ENCODE measurements around the gene RAB3GAP2. TPM values are rescaled to one million over a fixed set of nuclear protein-coding genes. Genes with fewer than 3 reads are reported as not detected.
"Not testable (repeated sequence)": the region's sequence is repeated elsewhere in the genome, so short reads cannot be mapped to it uniquely, and the experiment has no call there.

The RAB3GAP2 gene
- total and polyA plus RNA-seq, 2 donors from 2014 or later = 7.6 to 38.1 TPM

DNA sequence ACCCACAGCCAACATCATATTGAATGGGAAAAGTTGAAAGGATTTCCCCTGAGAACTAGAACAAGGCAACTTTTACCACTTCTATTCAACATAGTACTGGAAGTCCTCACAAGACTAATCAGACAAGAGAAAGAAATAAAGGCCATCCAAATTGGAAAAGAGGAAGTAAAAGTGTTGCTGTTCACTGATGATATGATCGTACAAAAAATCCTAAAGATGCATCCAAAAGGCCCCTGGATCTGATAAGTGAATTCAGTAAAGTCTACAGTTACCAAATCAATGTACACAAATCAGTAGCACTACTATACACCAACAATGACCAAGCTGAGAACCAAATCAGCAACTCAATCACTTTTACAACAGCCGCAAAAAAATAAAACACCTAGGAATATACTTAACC is 28.3 kb downstream of the RAB3GAP2 start:
- FAIRE-seq (no peak), DNase-seq (no peak)
- intact Hi-C loops (cut with DNase I) = no loop called here
- Histone ChIP-seq H3K27me3 (ENCODE audit: control insufficient read depth, insufficient read depth, low read length) (no peaks in the 10 kb centered on the region), H3K4me1 (ENCODE audit: control insufficient read depth in 2 of 3, insufficient read depth in 2 of 3, low read depth in 1 of 3, low read length in 3 of 3) (no peaks in the 10 kb centered on the region), H3K36me3 (ENCODE audit: control insufficient read depth in 2 of 3, insufficient read depth in 3 of 3, low read length in 3 of 3) (peaks cover 0 to 2% (median 0%) of the 10 kb centered on the region in 3 donors), H3K4me3 (ENCODE audit: low read length in 3 of 3) (no peak overlapping the region), H3K9me3 (ENCODE audit: control insufficient read depth in 2 of 3, insufficient read depth in 1 of 3, low read length in 3 of 3) (no peaks in the 10 kb centered on the region), H3K9ac (ENCODE audit: low read length in 3 of 3) (no peak overlapping the region), H3K27ac (ENCODE audit: low read depth in 2 of 2, low read length in 2 of 2) (no peak overlapping the region)
- TF ChIP-seq, protein P1, sequence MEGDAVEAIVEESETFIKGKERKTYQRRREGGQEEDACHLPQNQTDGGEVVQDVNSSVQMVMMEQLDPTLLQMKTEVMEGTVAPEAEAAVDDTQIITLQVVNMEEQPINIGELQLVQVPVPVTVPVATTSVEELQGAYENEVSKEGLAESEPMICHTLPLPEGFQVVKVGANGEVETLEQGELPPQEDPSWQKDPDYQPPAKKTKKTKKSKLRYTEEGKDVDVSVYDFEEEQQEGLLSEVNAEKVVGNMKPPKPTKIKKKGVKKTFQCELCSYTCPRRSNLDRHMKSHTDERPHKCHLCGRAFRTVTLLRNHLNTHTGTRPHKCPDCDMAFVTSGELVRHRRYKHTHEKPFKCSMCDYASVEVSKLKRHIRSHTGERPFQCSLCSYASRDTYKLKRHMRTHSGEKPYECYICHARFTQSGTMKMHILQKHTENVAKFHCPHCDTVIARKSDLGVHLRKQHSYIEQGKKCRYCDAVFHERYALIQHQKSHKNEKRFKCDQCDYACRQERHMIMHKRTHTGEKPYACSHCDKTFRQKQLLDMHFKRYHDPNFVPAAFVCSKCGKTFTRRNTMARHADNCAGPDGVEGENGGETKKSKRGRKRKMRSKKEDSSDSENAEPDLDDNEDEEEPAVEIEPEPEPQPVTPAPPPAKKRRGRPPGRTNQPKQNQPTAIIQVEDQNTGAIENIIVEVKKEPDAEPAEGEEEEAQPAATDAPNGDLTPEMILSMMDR (IDR thresholded peaks at IDR 0.05; ENCODE audit: borderline replicate concordance, extremely low read depth, insufficient read depth) = no peak

DNA sequence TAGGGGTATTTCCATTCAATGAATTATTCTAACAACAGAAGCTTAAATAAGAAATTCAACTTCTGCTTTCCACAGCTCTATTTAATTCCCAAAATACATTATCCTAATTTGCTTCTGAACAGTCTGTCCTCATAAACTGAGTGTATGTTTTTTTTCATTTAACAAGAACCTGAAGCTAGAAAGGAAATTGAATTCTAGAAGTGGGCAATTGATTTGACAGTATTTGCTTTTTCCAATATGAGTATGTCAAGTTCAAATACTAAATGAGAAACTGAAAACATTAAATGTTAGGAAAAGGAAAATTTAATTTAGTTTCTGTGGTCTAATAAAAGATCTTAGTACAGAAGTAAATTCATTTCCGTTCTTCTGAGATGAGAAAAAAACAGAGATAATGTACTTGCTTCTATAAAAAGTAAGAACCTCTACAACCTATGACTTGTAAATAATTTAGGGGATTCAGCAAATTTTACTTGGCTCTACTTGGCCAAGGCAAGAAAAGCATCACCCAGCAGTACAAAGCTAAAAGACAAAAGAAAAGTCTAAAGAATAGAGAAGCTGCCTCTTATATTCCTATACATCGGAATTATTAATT is 31.1 kb downstream of the RAB3GAP2 start:
- Histone ChIP-seq H3K4me3 (ENCODE audit: low read length in 3 of 3) (no peak overlapping the region), H3K9ac (ENCODE audit: low read length in 3 of 3) (no peak overlapping the region), H3K27me3 (ENCODE audit: control insufficient read depth, insufficient read depth, low read length) (no peaks in the 10 kb centered on the region), H3K9me3 (ENCODE audit: control insufficient read depth in 2 of 3, insufficient read depth in 1 of 3, low read length in 3 of 3) (no peaks in the 10 kb centered on the region), H3K36me3 (ENCODE audit: control insufficient read depth in 2 of 3, insufficient read depth in 3 of 3, low read length in 3 of 3) (peaks cover 0 to 2% (median 0%) of the 10 kb centered on the region in 3 donors), H3K4me1 (ENCODE audit: control insufficient read depth in 2 of 3, insufficient read depth in 2 of 3, low read depth in 1 of 3, low read length in 3 of 3) (no peaks in the 10 kb centered on the region), H3K27ac (ENCODE audit: low read depth in 2 of 2, low read length in 2 of 2) (no peak overlapping the region)
- intact Hi-C loops (cut with DNase I) = no loop called here
- FAIRE-seq (no peak), DNase-seq (no peak)
- TF ChIP-seq, protein P1 (IDR thresholded peaks at IDR 0.05; ENCODE audit: borderline replicate concordance, extremely low read depth, insufficient read depth) = no peak

DNA sequence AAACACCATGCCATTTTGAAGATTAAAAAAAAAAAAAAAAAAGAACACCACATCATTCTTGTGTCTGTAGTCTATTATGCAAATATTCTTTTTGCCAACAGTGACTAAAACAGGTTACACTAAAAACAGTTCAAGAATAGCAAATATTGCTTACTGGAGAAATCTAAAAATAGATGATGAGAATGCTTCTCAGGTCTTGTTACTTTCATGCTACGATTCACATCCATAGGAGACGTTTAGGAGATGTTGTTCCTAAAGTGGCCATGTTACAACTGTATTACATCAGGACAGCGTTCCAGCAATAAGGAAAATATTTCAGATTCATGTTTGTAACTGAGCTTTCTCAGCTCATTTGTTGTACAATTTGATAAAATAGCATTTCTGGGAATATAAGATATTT is 32.3 kb downstream of the RAB3GAP2 start:
- Histone ChIP-seq H3K9ac (ENCODE audit: low read length in 3 of 3) (no peak overlapping the region), H3K36me3 (ENCODE audit: control insufficient read depth in 2 of 3, insufficient read depth in 3 of 3, low read length in 3 of 3) (peaks cover 0 to 2% (median 0%) of the 10 kb centered on the region in 3 donors), H3K4me3 (ENCODE audit: low read length in 3 of 3) (no peak overlapping the region), H3K27me3 (ENCODE audit: control insufficient read depth, insufficient read depth, low read length) (no peaks in the 10 kb centered on the region), H3K9me3 (ENCODE audit: control insufficient read depth in 2 of 3, insufficient read depth in 1 of 3, low read length in 3 of 3) (no peaks in the 10 kb centered on the region), H3K27ac (ENCODE audit: low read depth in 2 of 2, low read length in 2 of 2) (no peak overlapping the region), H3K4me1 (ENCODE audit: control insufficient read depth in 2 of 3, insufficient read depth in 2 of 3, low read depth in 1 of 3, low read length in 3 of 3) (no peaks in the 10 kb centered on the region)
- TF ChIP-seq, protein P1 (IDR thresholded peaks at IDR 0.05; ENCODE audit: borderline replicate concordance, extremely low read depth, insufficient read depth) = no peak
- FAIRE-seq (no peak), DNase-seq (no peak)
- intact Hi-C loops (cut with DNase I) = no loop called here

DNA sequence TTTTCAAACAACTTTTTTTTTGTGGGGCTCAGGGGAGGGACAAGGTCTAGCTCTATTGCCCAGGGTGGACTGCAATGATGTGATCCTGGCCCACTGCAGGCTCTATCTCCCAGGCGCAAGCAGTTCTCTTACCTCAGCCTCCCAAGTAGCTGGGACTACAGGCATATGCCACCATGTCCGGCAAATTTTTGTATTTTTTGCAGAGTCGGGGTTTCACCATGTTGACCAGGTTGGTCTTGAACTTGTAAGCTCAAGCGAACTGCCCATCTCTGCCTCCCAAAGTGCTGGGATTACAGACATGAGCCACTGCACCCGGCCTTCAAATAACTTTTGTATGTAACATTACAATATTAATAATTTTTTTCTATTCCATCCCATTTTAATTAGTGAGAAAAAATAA is 33.0 kb downstream of the RAB3GAP2 start:
- TF ChIP-seq, protein P1 (IDR thresholded peaks at IDR 0.05; ENCODE audit: borderline replicate concordance, extremely low read depth, insufficient read depth) = no peak
- Histone ChIP-seq H3K9ac (ENCODE audit: low read length in 3 of 3) (no peak overlapping the region), H3K27ac (ENCODE audit: low read depth in 2 of 2, low read length in 2 of 2) (no peak overlapping the region), H3K36me3 (ENCODE audit: control insufficient read depth in 2 of 3, insufficient read depth in 3 of 3, low read length in 3 of 3) (peaks cover 0 to 2% (median 0%) of the 10 kb centered on the region in 3 donors), H3K4me3 (ENCODE audit: low read length in 3 of 3) (no peak overlapping the region), H3K4me1 (ENCODE audit: control insufficient read depth in 2 of 3, insufficient read depth in 2 of 3, low read depth in 1 of 3, low read length in 3 of 3) (no peaks in the 10 kb centered on the region), H3K27me3 (ENCODE audit: control insufficient read depth, insufficient read depth, low read length) (no peaks in the 10 kb centered on the region), H3K9me3 (ENCODE audit: control insufficient read depth in 2 of 3, insufficient read depth in 1 of 3, low read length in 3 of 3) (no peaks in the 10 kb centered on the region)
- FAIRE-seq (no peak), DNase-seq (no peak)
- intact Hi-C loops (cut with DNase I) = no loop called here

DNA sequence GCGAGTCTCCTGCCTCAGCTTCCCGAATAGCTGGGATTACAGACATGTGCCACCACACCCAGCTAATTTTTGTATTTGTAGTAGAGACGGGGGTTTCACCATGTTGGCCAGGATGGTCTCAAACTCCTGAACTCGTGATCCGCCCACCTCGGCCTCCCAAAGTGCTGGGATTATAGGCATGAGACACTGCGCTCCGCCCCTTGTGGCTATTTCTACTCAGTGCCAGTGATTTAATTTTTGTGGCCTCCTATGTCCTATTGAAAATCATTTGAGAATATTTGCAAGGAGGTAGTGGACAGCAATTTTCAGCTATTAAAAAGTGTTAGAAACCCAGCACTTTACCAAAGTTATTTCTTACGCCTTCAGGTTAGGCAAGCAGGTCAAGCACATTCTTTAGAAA is 36.0 kb downstream of the RAB3GAP2 start:
- H3K9me3 ChIP-seq (ENCODE audit: control insufficient read depth in 2 of 3, insufficient read depth in 1 of 3, low read length in 3 of 3); H3K4me1 ChIP-seq (ENCODE audit: control insufficient read depth in 2 of 3, insufficient read depth in 2 of 3, low read depth in 1 of 3, low read length in 3 of 3); H3K27ac ChIP-seq (ENCODE audit: low read depth in 2 of 2, low read length in 2 of 2); H3K9ac ChIP-seq (ENCODE audit: low read length in 3 of 3); H3K4me3 ChIP-seq (ENCODE audit: low read length in 3 of 3); intact Hi-C loops (cut with DNase I); FAIRE-seq; H3K36me3 ChIP-seq (ENCODE audit: control insufficient read depth in 2 of 3, insufficient read depth in 3 of 3, low read length in 3 of 3); DNase-seq; H3K27me3 ChIP-seq (ENCODE audit: control insufficient read depth, insufficient read depth, low read length): not testable (repeated sequence)

All from kidney (tissue), 14 donors.